ENCODE results near the gene FNDC3B. TPM values are rescaled to one million over a fixed set of nuclear protein-coding genes. Genes with fewer than 3 reads are reported as not detected.
"Not testable (repeated sequence)": the region's sequence is repeated elsewhere in the genome, so short reads cannot be mapped to it uniquely, and the experiment has no call there.

FNDC3B gene
- total RNA-seq, 1 experiment from 2014 or later, result 173 TPM

DNA sequence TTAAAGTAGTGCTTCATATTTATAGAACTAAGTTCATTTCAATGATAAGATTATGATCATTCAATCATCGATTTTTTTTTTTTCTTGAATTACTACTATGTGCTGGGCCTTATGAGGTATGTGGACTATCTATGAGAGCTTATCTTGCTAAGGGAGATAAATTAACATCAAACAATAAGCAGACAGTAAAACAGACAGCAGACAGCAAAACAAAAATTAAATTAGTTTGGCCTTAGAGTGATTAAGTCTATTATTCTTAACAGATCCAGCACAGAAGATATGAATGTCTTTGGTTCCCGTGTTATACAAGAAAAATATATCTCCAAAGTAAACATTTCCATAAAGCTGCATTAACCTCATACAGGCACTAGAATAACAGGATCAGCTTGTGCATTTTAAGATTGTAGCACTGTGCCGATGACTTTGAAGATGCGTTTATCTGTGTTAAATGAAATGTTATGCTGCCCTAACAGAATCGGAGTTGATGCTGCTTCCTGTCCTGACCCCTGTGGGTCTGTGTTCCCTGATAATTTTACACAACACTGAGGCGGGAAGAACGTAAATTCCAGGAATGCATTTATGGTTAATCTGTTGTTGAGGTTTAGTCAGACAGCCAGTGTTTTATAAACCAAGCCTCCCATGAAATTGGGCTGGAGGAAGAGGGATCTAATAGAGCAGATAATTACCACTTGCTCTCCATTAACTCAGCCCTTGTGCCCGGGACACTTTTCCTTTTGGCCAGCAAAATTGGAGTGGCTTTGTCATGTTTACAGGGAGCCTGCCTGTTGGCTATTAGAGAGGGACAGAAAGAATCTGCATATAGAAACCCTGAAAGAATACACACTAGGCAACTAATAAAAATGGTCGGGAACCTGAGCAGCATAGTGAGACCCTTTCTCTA lies 328.1 kb downstream of the FNDC3B start:
- intact Hi-C loops (cut with micrococcal nuclease; ENCODE audit: unreplicated experiment) (no loop called here), in situ Hi-C loops (cut with HindIII; ENCODE audit: low pct_unique_long_range_greater_than_20kb, low sequenced_read_pairs) (no loop called here)
- H3K4me3 ChIP-seq (ENCODE audit: low read depth in 2 of 2, low read length in 2 of 2), result no peak overlapping the region
- DNase-seq (ENCODE audit: low read depth, low spot score) (no peak), ATAC-seq (no peak)
- ChIA-PET CTCF (no interaction called here), POLR2A (no interaction called here)
- no peaks in the 10 kb centered on the region for H3K9me3 ChIP-seq (ENCODE audit: control insufficient read depth, insufficient read depth, low read depth, low read length)
- no peak overlapping the region for H3K27ac ChIP-seq (ENCODE audit: low read length)
- H3K27me3 ChIP-seq (ENCODE audit: control insufficient read depth, insufficient read depth, low read length), result no peaks in the 10 kb centered on the region
- BruUV-seq (replicated peaks), result no TSS peak
- no peaks in the 10 kb centered on the region for H3K4me1 ChIP-seq (ENCODE audit: control insufficient read depth, insufficient read depth, low read length)
- TF ChIP-seq TCF7L2 (IDR thresholded peaks at IDR 0.05; ENCODE audit: low read depth, low read length) (no peak), POLR2AphosphoS5 (IDR thresholded peaks at IDR 0.05; ENCODE audit: low read depth, low read length) (no peak), SIN3A (IDR thresholded peaks at IDR 0.05; ENCODE audit: borderline replicate concordance, insufficient read depth, low read depth, low read length) (no peak)
- TF ChIP-seq, protein P1, sequence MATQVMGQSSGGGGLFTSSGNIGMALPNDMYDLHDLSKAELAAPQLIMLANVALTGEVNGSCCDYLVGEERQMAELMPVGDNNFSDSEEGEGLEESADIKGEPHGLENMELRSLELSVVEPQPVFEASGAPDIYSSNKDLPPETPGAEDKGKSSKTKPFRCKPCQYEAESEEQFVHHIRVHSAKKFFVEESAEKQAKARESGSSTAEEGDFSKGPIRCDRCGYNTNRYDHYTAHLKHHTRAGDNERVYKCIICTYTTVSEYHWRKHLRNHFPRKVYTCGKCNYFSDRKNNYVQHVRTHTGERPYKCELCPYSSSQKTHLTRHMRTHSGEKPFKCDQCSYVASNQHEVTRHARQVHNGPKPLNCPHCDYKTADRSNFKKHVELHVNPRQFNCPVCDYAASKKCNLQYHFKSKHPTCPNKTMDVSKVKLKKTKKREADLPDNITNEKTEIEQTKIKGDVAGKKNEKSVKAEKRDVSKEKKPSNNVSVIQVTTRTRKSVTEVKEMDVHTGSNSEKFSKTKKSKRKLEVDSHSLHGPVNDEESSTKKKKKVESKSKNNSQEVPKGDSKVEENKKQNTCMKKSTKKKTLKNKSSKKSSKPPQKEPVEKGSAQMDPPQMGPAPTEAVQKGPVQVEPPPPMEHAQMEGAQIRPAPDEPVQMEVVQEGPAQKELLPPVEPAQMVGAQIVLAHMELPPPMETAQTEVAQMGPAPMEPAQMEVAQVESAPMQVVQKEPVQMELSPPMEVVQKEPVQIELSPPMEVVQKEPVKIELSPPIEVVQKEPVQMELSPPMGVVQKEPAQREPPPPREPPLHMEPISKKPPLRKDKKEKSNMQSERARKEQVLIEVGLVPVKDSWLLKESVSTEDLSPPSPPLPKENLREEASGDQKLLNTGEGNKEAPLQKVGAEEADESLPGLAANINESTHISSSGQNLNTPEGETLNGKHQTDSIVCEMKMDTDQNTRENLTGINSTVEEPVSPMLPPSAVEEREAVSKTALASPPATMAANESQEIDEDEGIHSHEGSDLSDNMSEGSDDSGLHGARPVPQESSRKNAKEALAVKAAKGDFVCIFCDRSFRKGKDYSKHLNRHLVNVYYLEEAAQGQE (IDR thresholded peaks at IDR 0.05; ENCODE audit: insufficient read depth in 1 of 2, low read depth in 2 of 2, low read length in 1 of 2), result no peak
- TF ChIP-seq, protein P2, sequence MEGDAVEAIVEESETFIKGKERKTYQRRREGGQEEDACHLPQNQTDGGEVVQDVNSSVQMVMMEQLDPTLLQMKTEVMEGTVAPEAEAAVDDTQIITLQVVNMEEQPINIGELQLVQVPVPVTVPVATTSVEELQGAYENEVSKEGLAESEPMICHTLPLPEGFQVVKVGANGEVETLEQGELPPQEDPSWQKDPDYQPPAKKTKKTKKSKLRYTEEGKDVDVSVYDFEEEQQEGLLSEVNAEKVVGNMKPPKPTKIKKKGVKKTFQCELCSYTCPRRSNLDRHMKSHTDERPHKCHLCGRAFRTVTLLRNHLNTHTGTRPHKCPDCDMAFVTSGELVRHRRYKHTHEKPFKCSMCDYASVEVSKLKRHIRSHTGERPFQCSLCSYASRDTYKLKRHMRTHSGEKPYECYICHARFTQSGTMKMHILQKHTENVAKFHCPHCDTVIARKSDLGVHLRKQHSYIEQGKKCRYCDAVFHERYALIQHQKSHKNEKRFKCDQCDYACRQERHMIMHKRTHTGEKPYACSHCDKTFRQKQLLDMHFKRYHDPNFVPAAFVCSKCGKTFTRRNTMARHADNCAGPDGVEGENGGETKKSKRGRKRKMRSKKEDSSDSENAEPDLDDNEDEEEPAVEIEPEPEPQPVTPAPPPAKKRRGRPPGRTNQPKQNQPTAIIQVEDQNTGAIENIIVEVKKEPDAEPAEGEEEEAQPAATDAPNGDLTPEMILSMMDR (IDR thresholded peaks at IDR 0.05), result no peak
- peaks cover 12% of the 10 kb centered on the region for H3K36me3 ChIP-seq (ENCODE audit: control insufficient read depth, insufficient read depth, low read length)

DNA sequence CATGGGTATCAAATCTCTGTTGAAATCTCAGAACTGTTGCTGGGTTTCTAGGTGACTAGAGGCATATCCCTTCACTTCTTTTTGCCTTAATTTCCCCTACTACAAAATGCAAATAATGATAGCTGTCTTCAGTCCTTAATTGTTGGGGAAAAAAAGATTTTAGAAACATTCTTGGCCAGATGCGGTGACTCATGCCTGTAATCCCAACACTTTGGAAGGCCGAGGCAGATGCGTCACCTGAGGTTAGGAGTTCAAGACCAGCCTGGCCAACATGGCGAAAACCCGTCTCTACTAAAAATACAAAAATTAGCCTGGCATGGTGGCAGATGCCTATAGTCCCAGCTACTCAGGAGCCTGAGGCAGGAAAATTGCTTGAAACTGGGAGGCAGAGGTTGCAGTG lies 329.2 kb downstream of the FNDC3B start:
- CTCF ChIA-PET; H3K27ac ChIP-seq (ENCODE audit: low read length); H3K4me1 ChIP-seq (ENCODE audit: control insufficient read depth, insufficient read depth, low read length); H3K9me3 ChIP-seq (ENCODE audit: control insufficient read depth, insufficient read depth, low read depth, low read length); H3K27me3 ChIP-seq (ENCODE audit: control insufficient read depth, insufficient read depth, low read length); H3K4me3 ChIP-seq (ENCODE audit: low read depth in 2 of 2, low read length in 2 of 2); DNase-seq (ENCODE audit: low read depth, low spot score); ATAC-seq; in situ Hi-C loops (cut with HindIII; ENCODE audit: low pct_unique_long_range_greater_than_20kb, low sequenced_read_pairs); intact Hi-C loops (cut with micrococcal nuclease; ENCODE audit: unreplicated experiment); H3K36me3 ChIP-seq (ENCODE audit: control insufficient read depth, insufficient read depth, low read length); BruUV-seq (replicated peaks): not testable (repeated sequence)
- POLR2A ChIA-PET, result interaction anchor here (0.6 kb wide), 1 partner anchor 353 kb away, joined by 5 read pairs; no protein-coding TSS in a partner anchor
